Measurements from ENCODE around the gene HEYL. TPM values are rescaled to one million over a fixed set of nuclear protein-coding genes. Genes with fewer than 3 reads are reported as not detected.

Gene HEYL
- total RNA-seq, 1 experiment from 2014 or later, result 0.17 TPM

DNA sequence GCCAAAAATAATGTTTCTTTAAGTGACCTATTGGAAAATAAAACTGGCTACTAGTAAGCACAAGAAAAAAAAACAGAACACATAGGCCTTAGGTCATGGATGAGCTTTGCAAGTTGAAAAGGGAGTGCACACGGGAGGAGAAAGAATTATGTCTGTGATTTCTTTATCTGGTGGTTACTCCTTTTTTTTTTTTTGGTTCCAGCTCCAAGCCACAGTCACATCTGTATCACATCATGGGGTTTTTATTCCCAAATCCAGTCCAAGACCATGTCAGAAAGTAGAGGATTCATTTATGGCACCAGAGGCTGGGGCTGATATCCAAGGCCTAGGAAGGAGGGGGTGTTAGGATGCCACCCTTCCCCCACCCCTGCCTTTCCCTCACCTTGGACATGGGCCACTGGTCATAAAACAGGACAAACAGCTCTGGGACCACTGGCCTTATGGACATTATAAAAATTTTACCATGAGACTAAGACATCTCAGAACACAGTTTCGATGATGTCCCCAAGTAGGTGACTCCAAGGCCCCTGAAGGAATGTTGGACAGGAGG lies 10.3 kb upstream of the HEYL start:
- no peaks in the 10 kb centered on the region for H4K20me1 ChIP-seq (ENCODE audit: insufficient read depth)
- H3K4me2 ChIP-seq, result no peak overlapping the region
- no TSS peak for BruUV-seq (replicated peaks)
- intact Hi-C loops (cut with micrococcal nuclease; ENCODE audit: unreplicated experiment), result loop anchor here (10.0 kb wide), 3 partner anchors 115 to 385 kb away; no protein-coding TSS in a partner anchor
- no peaks in the 10 kb centered on the region for H3F3A ChIP-seq (ENCODE audit: insufficient read depth, low read depth)
- no peaks in the 10 kb centered on the region for H3K4me1 ChIP-seq (replicated peaks; ENCODE audit: insufficient read depth)
- TF ChIP-seq, protein P1, sequence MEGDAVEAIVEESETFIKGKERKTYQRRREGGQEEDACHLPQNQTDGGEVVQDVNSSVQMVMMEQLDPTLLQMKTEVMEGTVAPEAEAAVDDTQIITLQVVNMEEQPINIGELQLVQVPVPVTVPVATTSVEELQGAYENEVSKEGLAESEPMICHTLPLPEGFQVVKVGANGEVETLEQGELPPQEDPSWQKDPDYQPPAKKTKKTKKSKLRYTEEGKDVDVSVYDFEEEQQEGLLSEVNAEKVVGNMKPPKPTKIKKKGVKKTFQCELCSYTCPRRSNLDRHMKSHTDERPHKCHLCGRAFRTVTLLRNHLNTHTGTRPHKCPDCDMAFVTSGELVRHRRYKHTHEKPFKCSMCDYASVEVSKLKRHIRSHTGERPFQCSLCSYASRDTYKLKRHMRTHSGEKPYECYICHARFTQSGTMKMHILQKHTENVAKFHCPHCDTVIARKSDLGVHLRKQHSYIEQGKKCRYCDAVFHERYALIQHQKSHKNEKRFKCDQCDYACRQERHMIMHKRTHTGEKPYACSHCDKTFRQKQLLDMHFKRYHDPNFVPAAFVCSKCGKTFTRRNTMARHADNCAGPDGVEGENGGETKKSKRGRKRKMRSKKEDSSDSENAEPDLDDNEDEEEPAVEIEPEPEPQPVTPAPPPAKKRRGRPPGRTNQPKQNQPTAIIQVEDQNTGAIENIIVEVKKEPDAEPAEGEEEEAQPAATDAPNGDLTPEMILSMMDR (conservative IDR thresholded peaks at IDR 0.05), result no peak
- TF ChIP-seq EZH2 (IDR thresholded peaks at IDR 0.05; ENCODE audit: low read depth), result no peak
- H3K36me3 ChIP-seq (ENCODE audit: low read depth), result no peaks in the 10 kb centered on the region
- no peak for DNase-seq
- H3K9me2 ChIP-seq (ENCODE audit: insufficient read depth), result no peaks in the 10 kb centered on the region
- no peak overlapping the region for H3K4me3 ChIP-seq
- H3K27ac ChIP-seq, result no peak overlapping the region
- no peaks in the 10 kb centered on the region for H3K79me2 ChIP-seq (ENCODE audit: low read depth)
- no peaks in the 10 kb centered on the region for H3K9me3 ChIP-seq (ENCODE audit: insufficient read depth, low read depth)
- ChIA-PET POLR2A (ENCODE audit: unreplicated experiment) (no interaction called here), CTCF (no interaction called here)
- H3K27me3 ChIP-seq (ENCODE audit: insufficient read depth, low read depth), result peaks cover 7% of the 10 kb centered on the region; the same call in 1 of the 2 replicates
- no peak overlapping the region for H2AFZ ChIP-seq

DNA sequence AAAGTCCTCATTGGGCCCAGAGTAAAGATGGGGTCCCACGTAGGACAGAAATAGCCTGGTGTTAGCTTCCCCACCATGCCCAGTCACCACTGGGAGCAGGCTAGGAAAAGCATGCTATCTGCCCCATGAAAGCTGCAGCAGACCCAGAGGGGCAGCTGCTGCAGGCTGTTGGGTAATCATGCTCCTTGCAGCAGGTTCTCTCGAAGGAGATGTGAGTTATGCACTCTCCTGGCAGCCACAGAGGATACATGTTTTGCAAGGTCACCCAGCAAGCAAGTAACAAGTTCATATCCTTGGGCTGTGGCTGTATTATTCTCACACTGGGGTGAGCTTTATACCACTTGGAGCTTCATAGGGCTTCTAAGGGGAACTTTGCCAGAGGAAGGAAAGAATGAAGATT lies 9.1 kb upstream of the HEYL start:
- no peak overlapping the region for H3K4me2 ChIP-seq
- CTCF ChIA-PET, result interaction anchor here (1.3 kb wide), 1 partner anchor 42 kb away, joined by 5 read pairs; no protein-coding TSS in a partner anchor
- H4K20me1 ChIP-seq (ENCODE audit: insufficient read depth), result no peaks in the 10 kb centered on the region
- peaks cover 12% of the 10 kb centered on the region; the same call in 1 of the 2 replicates for H3K27me3 ChIP-seq (ENCODE audit: insufficient read depth, low read depth)
- no peaks in the 10 kb centered on the region for H3K4me1 ChIP-seq (replicated peaks; ENCODE audit: insufficient read depth)
- no peaks in the 10 kb centered on the region for H3K79me2 ChIP-seq (ENCODE audit: low read depth)
- no TSS peak for BruUV-seq (replicated peaks)
- H3K36me3 ChIP-seq (ENCODE audit: low read depth), result no peaks in the 10 kb centered on the region
- H3K9me3 ChIP-seq (ENCODE audit: insufficient read depth, low read depth), result no peaks in the 10 kb centered on the region
- TF ChIP-seq EZH2 (IDR thresholded peaks at IDR 0.05; ENCODE audit: low read depth), result no peak
- TF ChIP-seq, protein P1 (conservative IDR thresholded peaks at IDR 0.05), result no peak
- DNase-seq, result no peak
- no peak overlapping the region for H3K4me3 ChIP-seq
- no peaks in the 10 kb centered on the region for H3K9me2 ChIP-seq (ENCODE audit: insufficient read depth)
- intact Hi-C loops (cut with micrococcal nuclease; ENCODE audit: unreplicated experiment), result no loop called here
- H3K27ac ChIP-seq, result no peak overlapping the region
- no peaks in the 10 kb centered on the region for H3F3A ChIP-seq (ENCODE audit: insufficient read depth, low read depth)
- POLR2A ChIA-PET (ENCODE audit: unreplicated experiment), result no interaction called here
- no peak overlapping the region for H2AFZ ChIP-seq

DNA sequence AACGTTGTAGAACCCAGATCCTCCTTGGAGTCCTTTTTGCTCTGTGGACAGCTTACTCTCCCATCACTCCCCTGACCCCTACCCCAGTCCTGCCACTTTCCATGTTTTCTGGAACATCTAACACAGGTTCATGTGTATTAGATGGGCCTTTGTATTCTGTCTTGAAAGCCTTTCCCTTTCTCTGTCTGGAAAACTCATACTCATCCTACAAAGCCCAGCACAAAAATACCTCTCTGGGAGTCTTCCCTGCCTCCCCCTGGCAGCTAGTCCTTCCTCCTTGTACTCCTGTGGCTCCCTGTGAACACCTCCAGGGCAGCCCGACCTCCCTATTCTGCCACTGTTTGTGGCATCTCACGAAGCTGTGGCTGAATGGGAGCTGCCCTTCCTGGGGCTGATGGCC lies 7.8 kb upstream of the HEYL start:
- Histone ChIP-seq H3K9me2 (ENCODE audit: insufficient read depth) (no peaks in the 10 kb centered on the region), H3K4me1 (replicated peaks; ENCODE audit: insufficient read depth) (no peaks in the 10 kb centered on the region), H3K4me2 (no peak overlapping the region), H3K36me3 (ENCODE audit: low read depth) (no peaks in the 10 kb centered on the region), H3K79me2 (ENCODE audit: low read depth) (no peaks in the 10 kb centered on the region), H3K27ac (no peak overlapping the region), H2AFZ (no peak overlapping the region), H3K4me3 (no peak overlapping the region), H3K27me3 (ENCODE audit: insufficient read depth, low read depth) (peaks cover 12% of the 10 kb centered on the region; the same call in 1 of the 2 replicates), H3K9me3 (ENCODE audit: insufficient read depth, low read depth) (no peaks in the 10 kb centered on the region), H4K20me1 (ENCODE audit: insufficient read depth) (no peaks in the 10 kb centered on the region), H3F3A (ENCODE audit: insufficient read depth, low read depth) (no peaks in the 10 kb centered on the region)
- intact Hi-C loops (cut with micrococcal nuclease; ENCODE audit: unreplicated experiment), result no loop called here
- POLR2A ChIA-PET (ENCODE audit: unreplicated experiment), result interaction anchor here (0.5 kb wide), 1 partner anchor 58 kb away, joined by 5 read pairs; no protein-coding TSS in a partner anchor
- CTCF ChIA-PET, result no interaction called here
- no TSS peak for BruUV-seq (replicated peaks)
- no peak for TF ChIP-seq EZH2 (IDR thresholded peaks at IDR 0.05; ENCODE audit: low read depth)
- TF ChIP-seq, protein P1 (conservative IDR thresholded peaks at IDR 0.05), result no peak
- no peak for DNase-seq

All from PC-9 (cell line).